GM19043 (cell line): ENCODE measurements around the gene CHST11.

Experiments
- ATAC-seq: cut with Tn5 transposase; IDR thresholded peaks from one replicate; pipeline ENCODE4 v1.9.1; 2021; ENCODE audit warnings: low read depth; ENCODE audit not compliant: unreplicated experiment

CHST11 gene

DNA sequence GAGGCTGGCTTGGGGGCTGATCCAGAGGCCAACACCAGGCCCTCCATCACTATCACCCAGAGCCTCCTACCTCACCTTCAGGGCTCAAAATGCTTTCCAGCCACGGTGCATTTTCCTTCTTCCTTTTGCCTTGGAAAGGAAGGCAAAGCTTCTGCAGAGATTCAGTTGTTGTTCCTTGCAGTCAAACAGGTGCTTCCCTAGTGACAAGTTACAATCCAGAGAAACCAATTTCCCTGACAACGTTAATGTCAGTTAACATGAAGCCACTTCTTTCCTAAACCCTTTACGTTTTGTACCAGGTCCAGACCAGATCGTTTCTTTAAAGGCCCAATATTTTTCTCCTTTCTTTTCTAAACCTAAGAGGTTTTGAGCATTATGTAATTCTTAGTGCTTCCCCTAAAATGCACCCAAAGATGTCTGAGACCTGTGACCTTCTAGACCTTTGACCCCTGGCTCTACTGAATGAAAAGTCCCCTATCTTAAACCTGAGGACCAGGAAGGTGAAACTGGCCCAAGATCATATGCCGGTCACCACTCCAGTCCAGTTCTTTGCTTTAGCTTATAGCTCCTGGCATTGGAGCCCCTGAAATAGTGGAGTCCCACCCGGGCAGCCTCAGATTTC, 289.8 kb downstream of the CHST11 start:
- ATAC-seq = no peak

DNA sequence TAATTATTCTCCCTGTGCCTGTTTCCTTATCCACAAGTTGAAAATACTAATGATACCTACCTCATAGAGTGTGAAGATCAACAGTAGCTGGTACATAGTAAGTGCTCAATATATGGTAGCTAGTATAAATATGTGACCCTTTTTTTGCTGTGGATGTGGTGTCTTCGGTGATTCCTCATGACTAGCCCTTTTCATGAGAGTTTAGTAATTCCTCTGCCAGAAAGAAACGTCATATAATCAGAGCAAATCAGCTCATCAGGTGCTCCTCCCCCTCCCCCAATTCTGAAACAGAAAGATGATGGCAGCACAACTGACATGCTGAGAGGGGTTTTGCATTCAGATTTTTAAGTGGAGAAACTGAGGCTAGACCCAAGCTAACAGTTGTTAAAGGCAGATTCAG, 290.6 kb downstream of the CHST11 start:
- no peak for ATAC-seq

DNA sequence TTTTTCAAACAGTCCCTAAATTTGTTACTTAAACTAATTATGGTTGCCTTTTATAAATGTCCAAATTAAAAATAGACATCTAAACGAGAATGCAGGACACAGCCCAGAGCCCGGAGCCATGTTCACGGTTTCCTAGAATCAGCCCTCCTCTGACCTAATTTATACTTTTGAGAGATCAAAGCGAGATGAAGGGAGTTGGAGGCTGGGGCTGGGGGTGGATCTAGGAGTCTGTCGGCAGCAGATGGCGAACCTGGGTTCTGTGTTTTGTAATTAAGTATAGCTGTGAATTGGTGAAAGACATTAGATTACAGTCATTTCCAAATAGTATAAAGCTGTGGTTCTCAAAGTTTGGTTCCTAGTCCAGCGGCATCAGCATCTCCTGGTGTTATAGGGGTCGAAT, 291.2 kb downstream of the CHST11 start:
- no peak for ATAC-seq

DNA sequence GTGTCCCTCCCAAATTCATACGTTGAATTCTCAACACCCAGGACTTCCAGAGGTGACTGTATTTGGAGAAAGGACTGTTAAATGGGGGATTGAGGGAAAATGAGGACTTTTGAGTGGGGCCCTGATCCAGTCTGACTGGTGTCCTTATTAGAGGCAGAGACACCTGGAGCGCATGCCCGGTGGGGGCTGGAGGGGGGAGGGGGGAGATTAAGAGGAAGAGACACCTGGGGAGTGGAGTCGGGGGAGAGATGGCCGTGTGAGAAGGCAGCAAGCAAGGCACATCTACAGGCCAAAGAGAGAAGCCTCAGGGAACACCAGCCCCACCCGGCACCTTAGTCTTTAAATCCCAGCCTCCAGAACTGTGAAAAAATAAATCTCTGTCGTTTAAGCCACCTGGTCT, 291.6 kb downstream of the CHST11 start:
- no peak for ATAC-seq

DNA sequence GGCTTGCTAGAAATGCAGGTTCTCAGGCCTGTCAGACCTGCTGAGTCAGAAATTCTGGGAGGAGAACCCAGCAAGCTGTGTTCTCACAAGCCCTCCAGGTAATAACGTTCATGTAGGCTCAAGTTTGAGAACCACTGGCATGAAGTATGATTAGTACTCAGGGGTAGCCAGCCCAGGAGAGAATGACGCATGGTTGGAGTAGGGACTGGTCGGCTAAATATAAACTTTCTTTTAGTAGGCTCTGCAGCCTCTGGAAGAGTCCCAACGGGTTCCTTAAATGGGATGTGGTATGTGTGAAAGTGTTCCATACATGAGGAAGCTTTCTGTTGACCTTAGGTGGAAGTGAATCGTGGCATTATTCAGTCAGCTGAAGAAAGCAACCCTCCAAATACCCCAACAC, 292.0 kb downstream of the CHST11 start:
- no peak for ATAC-seq

DNA sequence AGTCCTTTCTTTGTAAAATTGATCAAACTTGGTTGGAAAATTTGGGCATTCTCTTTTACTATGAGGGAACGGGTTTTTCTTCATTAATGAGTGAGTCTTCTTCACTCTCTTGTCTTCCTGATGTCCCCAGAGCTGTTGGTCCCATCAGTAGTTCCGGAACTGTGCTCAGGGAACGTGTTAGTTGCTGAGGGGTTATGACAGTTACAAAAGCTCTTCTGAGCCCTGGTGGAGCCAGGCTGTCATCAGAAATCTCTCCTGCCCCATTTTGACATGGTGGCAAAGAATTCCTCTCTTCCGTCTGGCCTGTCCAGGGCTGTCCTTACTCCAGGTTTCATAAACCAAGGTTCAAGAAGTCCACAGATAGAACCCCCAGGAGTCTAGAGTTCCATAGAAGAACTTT, 292.8 kb downstream of the CHST11 start:
- no peak for ATAC-seq

DNA sequence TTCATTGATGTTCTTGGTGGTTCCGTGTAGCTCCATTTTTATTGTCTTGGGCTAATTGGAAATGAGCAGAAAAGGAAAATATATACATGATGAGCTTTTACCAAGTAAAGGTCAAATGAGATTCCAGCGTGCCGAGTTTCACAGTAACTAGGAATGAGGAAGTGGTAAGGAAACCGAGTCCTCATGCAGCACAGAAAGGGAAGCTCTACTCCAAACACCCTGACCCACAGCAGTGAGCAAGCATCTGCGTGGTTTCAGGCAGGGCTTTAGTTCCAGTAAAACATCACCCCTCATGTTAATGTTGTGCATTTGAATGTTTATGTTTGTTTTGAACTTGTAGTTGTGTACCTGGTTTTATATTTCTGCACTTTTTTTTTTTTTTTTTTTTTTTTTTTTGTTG, 293.3 kb downstream of the CHST11 start:
- ATAC-seq = peak; percentile 60

DNA sequence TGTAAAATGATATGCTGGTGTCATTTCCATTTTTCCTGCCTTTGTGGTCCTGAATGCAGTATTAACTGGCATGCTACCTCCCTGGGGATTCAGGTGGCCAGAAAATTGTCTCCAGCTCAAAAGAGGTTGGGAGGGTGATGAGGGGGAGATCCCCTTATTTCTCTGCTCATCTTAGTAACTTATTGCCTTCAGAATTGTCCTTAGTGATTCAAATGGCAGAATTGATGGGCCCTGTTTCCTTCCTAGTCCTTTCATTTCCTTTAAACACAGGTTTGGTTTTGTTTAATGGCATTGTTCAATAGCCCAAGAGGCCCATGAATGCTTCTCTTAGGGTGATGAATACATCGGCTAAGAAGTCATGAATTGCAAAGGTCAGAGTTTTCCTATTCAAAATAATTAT, 294.4 kb downstream of the CHST11 start:
- no peak for ATAC-seq

DNA sequence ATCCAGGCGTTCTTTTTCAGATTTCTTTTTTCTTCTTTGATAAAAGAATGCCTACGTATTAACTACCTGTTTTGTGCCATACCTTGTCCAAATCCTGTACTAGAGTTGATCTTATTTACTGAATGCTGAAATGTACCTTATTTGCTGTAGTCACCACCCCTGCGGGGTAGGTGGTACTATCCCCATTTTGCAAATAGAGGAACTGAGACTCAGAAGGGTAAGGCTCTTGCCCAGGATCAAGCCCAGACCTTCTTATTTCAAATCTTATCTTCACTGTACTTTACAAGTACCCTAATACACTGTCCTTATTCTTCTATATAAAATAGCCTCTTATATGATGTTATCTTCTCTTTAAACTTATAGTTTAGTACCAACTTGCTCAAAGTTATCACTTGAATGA, 294.8 kb downstream of the CHST11 start:
- ATAC-seq = peak; percentile 73

DNA sequence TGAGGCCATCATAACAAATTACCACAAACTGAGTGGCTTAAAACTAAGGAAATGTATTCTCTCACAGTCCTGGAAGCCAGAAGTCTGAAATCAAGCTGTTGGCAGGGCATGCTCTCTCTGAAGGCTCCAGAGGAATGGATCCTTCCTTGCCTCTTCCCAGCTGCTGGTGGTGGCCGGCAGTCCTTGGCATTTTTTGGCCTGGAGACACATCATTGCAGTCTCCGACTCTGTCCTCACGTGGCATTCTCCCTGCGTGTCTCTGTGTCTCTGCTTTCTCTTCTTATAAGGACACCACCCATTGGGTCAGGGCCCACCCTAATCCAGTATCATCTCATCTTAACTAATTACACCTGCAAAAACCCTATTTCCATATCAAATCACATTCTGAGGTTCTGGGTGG, 295.3 kb downstream of the CHST11 start:
- no peak for ATAC-seq

DNA sequence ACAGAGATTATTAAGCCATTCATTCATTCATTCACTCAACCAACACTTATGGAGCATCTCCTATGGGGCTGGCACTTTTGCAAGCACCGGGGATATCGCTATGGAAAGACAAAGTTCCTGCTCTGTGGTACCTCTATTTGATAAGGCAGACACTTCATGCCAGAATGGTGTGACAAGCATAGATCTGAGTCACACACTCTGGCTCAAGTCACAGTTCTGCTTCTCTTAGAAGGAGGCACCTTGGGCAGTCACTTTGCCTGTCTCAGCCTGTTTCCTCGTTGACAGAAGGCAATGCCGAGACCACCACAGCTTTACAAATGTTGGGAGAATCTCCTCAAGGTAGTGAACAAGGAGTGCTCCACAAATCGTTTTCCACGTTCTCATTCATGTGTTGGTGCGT, 296.1 kb downstream of the CHST11 start:
- ATAC-seq = no peak

DNA sequence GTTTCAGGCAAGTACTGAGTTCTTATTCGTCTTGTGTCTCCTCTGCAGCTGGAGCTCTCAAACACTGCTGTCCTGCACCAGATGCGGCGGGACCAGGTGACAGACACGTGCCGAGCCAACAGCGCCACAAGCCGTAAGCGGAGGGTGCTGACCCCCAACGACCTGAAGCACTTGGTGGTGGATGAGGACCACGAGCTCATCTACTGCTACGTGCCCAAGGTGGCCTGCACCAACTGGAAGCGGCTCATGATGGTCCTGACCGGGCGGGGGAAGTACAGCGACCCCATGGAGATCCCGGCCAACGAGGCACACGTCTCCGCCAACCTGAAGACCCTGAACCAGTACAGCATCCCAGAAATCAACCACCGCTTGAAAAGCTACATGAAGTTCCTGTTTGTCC, 300.2 kb downstream of the CHST11 start:
- ATAC-seq = no peak

DNA sequence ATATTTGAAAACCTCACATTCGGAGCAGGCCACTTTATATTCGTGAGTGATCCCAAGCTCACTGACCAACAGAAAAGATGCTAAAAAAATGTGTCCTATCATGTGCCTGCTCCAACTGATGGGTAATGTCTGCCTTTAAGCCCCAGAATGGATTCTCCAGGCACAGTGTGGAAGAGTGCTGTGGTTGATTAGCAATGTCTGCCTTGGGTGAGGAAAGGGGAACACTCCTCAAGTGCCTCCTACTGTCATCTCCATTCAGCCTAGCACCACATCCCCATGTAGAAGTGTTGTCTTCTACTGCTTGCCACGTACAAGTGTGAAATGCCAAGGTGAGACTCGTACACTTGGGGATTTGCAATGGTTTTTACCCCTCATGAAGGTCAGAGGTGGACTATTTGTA, 302.0 kb downstream of the CHST11 start:
- no peak for ATAC-seq

DNA sequence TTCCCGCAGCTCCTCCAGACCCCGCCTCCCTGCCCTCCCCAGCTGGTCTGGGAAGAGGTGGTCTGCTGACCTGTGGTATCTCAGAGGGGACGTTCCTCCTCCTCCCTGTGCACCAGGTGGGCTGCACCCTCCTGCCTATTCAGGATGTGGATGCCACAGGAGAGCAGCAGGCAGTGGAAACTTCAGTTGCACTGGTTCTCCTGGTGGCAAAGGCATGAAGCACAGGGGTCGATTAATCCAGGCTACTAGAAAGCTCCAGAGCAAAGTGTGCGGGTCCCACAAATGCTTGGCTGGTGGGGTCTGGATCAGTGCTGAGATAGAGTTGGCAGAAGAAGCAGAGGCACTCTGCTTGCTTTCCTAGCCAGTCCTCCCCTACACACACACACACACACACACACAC, 304.3 kb downstream of the CHST11 start:
- ATAC-seq = no peak

DNA sequence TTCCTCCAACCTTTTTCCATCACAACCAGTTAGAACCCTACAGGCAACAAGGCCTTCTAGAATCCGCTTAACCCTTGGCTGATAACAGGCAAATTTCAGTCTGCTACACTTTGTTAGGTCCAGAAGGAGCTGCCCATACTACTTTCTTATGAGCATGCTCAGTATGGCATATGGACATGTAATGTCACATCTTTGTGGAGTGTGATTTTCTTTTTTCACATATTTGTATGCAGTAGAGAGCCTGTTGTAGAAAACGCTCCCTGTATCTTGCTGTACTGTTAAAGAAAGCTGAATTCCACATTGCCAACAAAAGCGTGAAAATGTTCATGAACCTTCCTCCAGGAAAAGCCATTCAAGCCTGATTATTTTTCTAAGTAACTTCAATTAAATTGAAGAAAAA, 304.9 kb downstream of the CHST11 start:
- ATAC-seq = no peak

DNA sequence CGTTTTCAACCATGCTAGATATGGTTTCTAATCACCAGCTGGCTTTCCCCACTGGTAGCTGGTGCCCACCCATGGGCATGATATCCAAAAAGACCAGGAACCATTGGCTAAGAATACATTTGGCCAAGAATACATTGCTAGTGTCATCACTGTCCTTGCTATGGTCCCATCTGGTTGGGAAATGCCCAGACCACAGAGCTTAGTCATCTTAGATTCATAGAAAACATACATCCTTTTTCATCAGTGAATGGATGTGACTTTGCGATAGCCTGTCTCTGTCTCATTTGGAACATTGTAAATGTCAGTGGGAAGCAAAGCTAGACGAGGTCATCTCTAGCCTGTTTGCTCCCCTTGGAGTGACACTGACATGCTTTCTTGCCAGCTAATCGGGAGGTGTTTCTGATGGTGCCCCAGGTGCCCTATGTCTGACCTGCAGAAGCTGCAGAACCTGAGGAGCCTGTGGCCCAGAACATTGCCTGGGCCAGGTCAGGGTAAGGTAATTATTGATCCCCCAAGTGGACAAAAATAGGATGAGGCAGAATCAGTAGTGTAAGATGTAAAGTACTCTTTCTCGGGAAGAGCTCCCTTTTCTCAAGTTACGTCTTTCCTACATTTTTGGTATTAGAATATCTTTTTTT, 306.5 kb downstream of the CHST11 start:
- ATAC-seq = no peak

DNA sequence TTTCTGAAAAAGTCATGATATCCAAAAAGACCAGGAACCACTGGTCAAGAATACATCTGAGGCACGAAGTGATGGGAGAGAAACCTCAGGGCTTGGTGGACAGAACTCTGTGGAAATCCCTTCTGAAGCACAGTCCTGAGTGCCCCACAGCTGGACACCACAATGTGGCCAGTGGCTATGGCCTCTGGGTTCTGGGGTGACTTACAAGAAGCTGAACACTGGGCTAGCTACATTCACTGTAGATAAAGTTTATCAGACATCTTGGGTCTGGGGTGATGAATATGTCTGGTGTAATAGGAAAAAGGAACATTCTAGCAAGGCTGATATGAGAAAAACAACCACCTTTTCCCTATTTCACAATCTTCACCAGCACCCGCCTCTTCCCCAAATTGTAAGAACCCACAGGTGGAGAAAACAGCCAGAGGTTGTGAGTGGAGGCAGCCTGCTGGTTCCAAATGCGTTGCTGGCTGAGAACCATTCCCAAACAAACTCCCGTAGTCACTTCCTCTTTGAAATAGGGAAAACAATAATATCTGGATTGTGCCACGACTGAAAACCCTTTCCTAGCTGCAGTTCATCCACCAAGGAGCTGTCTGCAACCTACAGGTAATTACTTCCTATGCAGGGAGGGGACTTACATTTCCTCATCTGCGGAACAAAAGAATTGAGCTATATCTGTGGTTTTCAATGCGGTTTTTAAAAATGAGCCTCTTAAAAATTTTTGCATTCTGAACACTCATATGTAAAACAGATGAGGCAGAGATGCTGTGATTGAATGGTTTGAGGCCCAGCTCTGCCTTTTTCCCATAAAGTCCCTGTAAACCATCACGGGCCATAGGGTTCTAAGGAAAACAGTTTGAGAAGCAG, 307.7 kb downstream of the CHST11 start:
- no peak for ATAC-seq

DNA sequence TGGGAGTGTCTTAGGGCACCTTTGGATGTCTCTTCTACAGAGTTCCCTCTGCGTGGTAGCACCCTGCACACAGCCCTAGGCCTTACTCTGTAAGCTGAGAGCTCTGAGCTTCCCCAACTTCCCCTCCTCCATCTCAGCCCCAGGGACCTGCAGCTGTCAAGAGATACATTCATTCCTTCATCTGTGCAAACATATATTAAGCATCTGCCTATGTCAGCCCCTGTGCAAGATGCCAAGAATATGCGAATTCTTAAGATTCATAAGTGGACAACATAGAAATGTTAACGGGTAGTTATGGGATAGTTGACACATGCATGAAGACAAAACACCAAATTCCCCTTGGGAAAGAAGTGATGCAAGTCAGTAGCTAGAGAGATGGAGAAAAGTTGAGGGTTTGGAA, 310.5 kb downstream of the CHST11 start:
- ATAC-seq = no peak

DNA sequence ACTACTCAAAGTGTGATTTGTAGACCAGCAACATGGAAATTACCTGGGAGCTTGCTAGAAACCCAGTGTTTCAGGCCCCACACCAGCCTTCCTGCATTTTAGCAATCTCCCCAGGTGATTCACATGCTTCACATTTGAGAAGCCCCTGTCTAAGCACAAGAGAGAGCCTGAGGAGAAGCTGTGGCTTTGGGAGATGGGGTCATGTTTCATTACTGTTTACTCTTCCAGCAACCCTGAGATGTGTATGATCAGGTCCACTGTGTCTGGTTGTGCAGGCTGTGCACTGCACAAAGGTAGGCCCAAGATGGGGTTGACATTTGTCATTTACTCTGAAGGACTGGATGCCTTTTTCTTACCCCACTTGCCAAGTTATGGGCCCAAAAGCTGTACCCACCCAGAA, 311.3 kb downstream of the CHST11 start:
- no peak for ATAC-seq

DNA sequence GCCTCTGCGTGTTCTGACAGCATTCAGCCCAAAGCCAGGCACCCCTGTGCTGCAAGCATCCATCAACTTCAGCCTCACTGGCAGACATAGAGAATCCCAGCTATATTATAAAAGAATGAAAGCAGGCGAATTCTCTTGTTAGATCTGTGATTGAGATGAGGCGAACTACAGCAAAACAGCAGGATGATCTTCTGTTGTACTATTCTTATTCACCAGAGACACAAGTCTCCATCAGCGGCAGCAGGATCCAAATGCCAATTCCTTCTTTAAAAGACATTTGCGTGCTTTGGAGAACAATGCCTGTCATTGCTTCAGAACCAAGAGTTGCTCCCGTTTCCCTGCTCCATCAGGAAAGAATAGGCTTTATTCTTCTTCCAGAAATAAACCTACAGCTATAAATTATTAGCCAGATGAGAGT, 312.4 kb downstream of the CHST11 start:
- no peak for ATAC-seq

DNA sequence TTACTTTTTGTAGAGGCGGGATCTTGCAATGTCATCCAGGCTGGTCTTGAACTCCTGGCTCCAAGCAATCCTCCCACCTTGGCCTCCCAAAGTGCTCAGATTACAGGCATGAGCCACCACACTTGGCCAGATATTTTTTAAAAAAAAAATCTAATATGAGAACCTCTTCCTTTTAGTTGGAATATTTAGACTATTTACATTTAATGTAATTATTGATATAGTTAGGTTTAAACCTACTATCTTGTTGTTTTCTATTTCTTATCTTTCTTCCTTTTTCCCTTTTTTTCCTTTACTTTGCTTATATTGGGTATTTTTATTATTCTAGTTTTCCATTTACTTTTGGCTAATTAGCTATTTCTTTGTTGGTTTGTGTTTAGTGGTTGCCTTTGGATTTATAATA, 315.6 kb downstream of the CHST11 start:
- no peak for ATAC-seq

DNA sequence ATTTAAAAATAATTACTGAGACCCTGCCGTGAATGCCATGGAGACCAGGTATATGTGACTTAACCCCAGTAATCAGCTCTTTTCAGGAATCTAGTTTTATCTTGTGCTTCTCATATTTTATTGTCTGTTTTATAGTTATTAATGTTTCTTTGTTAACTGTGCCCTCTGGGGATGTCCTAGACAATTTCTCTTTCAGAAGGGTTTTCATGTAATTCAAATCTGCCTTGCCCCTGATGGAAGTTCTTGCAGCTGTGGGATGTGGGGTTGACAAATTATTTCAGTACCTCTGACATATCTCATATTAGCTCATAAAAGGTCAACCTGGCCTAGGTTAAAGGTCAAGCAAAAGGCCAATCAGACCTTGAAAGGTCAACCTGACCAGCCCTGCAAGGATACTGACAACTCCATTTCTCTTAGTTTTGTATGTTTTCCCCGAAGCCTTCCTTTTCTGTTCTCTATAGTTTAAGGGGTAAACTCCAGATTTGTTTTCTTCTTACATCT, 319.0 kb downstream of the CHST11 start:
- ATAC-seq = no peak
